Activated CD4-positive, alpha-beta T cell treated with anti-CD3 and anti-CD28 coated beads, Interleukin-2, amount 50 U/mL, for 24 hours (primary cell): ENCODE results near the gene DNAJC18.
"Not testable (repeated sequence)": the region's sequence is repeated elsewhere in the genome, so short reads cannot be mapped to it uniquely, and the experiment has no call there.

Source experiments
- DNase-seq, 2 donors: peaks; one replicate each; pipeline ENCODE4 v3.0.0-alpha.2; 2020; ENCODE audit warnings: low read depth in 1 of 2, low spot score in 1 of 2

Gene DNAJC18

DNA sequence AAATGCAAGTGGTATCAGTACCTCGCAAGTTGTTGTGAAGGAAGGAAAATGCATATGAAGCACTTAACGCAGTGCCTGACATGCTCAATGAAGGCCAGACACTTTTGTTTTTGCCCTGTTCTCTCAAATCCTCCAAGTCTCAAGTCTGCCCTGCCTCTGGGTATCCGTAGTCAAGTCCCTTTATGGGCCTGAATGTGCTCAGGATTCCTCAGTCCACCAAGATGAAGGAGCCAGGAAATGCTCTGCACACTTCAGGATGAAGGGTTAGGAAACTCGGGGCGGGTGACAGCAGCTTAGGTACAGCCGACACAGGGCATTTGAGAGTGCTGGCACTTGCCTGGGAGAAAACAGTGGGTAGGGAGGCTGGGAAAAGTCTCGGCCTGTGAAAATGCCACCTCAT lies 21.9 kb upstream of the DNAJC18 start:
- DNase-seq, result no peak

DNA sequence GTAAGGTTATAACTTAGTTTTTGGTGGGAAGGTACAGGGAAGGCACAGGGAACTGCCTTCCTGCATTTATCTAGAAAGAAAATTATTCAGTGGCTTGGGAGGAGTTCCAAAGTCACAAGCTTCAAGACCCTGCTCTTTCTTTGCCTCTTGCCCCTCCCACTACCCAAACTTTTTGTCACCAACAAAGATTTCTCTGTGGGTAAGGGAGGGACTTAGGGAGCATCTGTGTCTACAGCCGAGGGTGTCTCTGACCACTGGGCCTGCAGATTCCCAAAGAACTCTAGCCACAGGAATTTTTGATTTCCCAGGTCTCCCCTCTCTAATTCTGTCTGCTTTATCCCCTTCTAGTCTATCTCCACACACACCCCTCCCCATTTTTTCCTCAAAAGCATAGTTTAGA lies 21.1 kb upstream of the DNAJC18 start:
- DNase-seq, result no peak

DNA sequence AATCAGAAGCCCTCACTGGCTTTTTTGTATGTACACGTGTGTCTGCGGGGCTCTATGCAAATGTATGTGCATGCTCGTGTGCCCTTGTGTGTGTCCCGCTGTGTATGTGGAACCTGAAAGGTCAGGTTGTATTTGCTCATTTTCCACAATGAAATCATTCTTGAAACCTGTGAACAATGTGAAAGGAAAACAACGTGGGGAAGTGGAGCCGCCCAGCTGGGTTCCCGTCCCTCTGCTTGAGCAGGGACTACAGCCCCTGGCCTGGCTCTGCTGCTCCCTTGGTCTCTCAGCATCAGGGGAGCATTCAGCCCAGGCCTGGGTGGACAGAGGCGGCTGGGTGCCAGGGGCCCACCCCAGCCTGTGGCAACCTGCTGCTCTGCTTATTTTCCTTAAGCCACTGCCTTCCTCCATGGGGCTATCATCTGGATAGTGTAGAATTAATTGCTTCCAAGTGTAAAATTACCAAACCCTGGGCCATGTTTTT lies 20.2 kb upstream of the DNAJC18 start:
- peak in 1 of 2 donors; percentile 37 for DNase-seq

DNA sequence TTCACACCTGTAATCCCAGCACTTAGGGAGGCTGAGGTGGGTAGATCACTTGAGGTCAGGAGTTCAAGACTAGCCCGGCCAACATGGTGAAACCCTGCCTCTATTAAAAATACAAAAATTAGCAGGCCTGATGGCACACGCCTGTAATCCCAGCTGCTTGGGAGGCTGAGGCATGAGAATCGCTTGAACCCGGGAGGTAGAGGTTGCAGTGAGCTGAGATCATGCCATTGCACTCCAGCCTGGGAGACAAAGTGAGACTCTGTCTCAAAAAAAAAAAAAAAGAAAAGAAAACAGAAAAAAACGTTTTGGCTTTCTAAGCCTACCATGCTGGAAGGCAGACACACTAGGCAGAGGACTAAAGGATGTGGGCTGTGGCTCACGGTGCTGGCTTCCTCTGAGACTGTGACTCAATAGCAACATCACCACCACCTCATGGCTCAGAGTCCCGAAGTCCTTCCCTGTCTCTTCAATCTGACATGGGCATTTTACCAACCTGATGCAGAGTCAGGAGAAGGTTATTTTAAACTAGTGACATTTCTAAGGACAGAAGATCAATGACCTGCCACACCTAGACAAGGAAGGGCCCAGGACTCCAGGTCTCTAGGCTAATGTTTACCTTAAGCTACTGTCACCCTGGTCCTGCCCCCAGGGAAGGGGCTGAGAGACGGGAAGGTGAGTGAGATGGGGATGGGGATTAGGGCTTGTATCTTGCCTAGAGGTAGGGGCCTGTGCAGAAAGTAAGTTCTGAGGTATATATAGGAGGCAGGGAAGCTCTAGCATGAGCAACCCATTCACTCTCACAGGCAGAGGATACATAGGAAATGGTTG lies 19.5 kb upstream of the DNAJC18 start:
- DNase-seq, result peak in 1 of 2 donors; percentile 77

DNA sequence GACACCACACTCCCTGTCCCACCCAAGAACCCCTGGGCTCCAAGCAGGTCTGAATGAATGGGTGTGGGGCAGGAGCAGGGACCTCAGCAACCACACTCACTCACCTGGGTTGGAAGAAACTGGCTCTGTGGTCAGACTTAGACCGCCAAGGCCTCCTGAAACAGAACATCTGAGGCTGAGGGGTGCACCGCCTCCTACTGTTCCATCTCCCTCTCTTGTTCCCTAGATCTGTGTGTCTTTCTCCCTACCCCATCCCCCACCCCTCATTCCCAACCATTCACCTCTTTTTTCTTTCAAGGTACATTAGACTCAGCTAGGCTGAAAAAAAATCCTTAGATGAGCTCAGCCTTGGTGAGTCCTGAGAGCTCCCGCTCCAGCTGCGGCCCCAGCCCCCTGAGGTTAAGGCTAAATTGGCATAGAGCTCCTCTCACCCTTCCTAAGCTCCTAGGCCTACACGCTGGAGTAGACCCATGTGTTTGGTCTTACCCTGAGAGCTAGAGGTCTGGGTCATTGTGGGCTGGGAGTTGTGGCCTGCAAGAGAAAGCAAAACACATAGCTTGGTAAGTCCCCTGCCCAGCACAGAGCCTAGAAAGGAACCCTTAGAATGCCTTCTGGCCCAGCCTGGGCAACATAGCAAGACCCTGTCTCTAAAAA lies 18.5 kb upstream of the DNAJC18 start:
- DNase-seq, result no peak

DNA sequence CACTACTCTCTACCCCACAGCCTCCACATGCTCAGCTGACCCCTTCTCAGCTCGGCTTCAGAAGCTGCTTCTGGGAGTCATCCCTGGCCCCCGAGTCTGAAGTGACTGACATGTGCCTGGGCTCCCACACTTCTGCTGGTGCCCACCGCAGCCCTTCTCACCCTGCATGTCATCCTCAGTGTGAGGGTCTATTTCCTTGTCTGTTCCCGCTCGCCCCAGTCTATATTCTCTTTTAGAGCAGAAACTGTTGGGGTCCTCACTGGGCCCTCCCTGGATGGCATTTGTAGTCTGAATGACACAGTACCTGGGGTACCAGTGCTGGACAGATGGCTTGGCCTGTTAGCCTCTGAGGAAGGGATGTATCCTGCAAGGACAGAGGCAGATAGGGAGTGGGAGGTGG lies 17.9 kb upstream of the DNAJC18 start:
- DNase-seq, result no peak

DNA sequence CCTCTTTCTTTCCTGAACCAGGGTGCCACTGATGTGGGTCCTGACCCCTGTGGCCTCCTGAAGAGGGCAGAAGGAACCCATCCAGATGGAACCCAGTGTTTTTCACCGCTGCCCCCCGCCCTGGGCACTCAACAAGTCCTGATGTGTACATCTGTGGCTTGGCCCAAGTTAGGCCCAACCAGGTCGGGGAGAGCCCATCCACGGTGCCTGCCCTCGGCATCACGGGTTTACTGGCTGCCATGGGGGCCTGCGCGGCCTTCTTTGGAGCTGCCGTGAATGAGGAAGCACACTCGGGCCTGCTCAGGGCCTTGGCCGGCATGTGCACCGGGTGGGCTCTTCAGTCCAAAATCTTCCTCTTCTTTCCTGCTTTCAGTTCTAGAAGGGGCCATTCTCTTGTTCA lies 17.5 kb upstream of the DNAJC18 start:
- no peak for DNase-seq

DNA sequence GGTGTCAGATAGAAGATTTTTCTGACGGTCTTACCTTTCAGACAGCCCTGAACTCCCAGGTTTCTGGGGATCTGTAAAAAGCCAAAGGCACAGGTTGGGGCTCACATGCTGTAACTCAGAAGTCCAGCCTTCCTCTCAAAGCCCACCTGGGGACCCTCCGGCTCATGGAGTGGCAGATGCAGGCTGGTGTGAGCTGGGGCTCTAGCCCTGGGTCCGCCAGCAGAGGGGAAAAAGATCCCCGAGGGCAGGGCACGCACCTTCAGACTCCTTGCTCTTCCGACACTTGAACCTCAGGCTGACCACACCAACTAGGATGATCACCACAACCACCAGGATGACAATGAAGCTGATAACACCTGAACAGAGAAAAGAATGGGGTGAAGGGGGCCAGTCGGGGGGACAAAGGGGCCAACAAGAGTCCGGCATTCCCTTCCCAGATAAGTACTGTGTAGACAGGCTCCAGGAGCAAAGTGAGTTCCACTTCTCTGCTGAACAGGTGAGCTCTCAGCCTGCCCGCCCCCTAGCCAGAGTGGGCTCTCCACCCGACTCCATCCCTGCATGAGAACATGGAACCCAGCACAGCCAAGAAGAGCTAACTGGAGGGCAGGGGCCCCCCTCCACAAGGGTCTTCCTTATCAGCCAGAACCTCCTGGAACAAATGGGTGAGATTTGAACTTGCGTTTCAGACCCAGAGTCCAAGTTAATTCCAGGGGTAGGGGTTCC lies 15.4 kb upstream of the DNAJC18 start:
- DNase-seq, result no peak

DNA sequence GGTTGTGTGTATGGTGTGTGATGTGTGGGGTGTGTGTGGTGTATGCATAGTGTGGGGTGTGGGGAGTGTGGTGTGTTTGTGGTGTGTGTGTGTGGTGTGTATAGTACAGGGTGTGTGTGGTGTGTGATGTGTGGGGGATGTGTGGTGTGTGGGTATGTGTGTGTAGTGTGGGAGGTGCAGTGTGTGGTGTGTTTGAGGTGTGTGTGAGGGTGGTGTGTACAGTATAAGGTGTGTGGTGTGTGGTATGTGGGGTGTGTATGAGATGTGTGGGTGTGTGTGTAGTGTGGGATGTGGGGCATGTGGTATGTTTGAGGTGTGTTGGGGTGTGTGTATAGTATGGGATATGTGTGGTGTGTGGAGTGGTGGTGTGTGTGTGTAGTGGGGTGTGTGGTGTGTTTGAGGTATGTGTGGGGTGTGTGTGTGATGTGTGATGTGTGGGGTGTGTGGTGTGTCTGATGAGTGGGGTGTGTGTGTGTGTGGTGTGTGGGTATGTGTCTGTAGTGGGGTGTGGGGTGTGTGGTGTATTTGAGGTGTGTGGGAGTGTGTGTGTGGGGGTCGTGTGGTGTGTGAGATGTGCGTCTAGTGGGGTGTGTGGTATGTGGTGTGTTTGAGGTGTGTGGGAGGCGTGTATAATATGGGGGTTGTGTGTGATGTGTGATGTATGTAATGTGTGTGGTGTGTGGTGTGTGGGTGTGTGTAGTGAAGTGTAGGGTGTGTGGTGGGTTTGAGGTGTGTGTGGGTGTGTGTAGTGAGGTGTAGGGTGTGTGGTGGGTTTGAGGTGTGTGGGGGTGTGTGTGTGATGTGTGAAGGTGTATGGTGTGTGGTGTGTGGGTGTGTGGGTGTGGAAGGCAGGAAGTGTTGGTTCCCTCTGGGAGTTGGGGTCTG lies 14.6 kb upstream of the DNAJC18 start:
- DNase-seq, result no peak

DNA sequence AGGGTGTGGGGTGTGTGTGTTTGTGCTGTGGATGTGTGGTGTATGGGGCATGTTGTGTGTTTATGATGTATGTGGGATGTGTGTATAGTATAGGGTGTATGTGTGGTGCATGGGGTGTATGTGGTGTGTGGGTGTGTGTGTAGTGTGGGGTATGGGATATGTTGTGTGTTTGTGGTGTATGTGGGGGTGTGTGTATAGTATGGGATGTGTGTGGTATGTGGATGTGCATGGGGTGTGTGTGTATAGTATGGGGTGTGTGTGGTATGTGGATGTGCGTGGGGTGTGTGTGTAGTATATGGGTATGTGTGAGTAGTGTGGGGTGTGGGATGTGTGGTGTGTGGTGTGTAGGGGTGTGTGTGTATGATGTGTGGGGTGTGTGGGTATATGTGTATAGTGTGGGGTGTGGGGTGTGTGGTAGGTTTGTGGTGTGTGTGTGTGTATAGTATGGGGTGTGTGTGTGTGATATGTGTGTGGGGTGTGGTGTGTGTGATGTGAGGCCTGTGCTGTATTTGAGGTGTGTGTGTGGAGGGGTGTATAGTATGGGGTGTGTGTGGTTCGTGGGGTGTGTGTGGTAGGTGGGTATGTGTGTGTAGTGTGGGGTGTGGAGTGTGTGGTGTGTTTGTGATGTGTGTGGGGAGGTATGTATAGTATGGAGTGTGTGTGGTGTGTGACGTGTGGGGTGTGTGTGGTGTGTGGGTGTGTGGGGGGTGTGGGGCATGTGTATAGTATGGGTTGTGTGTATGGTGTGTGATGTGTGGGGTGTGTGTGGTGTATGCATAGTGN lies 12.7 kb upstream of the DNAJC18 start:
- no peak for DNase-seq

DNA sequence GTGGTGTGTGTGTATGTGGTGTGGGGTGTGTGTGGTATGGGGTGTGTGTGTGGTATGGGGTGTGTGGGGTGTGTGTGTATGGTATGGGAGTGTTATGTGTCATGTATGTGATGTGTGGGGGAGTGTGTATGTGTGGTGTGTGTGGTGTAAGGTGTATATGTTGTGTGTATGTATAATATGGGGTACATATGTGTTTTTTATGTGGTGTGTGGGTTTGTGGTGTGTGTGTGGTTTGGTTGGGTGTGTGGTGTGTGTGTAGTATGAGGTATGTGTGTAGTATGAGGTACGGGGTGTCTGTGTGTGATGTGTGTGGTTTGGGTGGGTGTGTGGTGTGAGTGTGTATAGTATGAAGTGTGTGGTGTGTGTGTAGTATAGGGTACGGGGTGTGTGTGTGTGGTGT lies 11.9 kb upstream of the DNAJC18 start:
- DNase-seq, result no peak

DNA sequence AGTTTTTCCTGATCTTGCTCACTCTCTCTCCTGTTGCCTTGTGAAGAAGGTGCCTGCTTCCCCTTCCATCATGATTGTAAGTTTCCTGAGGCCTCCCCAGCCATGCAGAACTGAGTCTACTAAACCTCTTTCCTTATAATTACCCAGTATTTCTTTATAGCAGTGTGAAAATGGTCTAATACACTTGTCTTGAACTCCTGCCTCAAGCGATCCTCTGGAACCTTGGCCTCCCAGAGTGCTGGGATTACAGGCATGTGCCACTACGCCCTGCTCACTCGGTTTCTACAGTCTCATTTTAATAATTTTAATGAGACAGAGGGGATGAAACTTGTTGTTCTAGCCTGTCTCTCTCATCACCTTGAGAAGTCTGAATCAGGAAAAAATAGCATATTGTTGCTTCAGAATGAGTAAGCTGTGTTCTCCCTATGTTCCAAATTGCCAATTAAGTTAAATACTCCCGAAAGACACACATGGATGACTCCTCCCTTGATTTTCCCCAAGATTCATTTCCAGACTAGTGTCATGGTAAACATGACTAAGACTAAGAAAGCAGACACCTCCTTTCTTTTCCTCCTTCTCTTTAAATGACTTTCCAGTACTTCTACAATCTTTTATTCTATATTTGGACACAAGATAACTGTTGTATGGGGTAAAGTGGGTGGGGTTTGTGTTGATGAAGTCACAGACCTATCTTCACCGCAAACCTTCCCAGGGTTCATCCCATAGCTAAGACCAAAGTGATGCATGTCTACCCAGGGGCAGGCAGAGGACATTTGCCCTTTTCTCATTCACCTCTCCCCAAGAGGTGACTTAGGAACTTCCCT lies 7.8 kb upstream of the DNAJC18 start:
- peak in 1 of 2 donors; percentile 48 for DNase-seq

DNA sequence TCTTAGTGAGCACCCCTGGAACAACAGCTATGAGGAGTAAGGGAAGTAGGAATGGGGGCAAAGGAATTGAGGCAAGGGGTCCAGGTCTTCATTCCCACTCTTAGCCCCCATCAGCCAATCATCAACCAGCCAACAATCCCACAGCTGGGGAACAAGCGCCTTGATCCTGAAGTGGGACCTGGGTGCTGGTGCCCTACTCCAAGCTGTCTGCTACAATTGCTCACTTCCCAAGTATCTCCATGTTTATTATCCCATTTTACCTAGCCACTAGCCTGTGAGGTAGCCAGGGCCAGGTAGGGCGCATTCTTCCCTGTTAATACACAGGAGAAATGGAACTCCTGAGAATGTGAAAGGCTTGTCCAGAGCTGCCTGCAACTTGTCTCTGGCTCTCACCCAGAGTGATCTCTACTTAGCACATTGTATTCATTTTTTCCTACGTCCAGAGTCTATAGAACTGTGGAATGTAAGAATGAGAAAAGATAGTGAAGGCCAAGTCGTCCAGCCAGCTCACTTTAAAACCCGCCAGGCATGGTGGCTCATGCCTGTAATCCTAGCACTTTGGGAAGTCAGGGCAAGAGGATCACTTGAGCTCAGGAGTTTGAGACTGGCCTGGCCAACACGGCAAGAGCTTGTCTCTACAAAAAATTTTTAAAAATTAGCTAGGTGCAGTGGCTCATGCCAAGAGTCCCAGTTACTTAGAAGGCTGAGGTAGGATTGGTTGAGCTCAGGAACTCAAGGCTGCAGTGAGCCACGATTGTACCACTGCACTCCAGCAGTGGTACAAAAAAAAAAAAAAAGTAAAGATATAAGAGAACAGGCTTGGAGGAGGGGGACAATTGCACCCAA lies 6.2 kb upstream of the DNAJC18 start:
- DNase-seq, result no peak

DNA sequence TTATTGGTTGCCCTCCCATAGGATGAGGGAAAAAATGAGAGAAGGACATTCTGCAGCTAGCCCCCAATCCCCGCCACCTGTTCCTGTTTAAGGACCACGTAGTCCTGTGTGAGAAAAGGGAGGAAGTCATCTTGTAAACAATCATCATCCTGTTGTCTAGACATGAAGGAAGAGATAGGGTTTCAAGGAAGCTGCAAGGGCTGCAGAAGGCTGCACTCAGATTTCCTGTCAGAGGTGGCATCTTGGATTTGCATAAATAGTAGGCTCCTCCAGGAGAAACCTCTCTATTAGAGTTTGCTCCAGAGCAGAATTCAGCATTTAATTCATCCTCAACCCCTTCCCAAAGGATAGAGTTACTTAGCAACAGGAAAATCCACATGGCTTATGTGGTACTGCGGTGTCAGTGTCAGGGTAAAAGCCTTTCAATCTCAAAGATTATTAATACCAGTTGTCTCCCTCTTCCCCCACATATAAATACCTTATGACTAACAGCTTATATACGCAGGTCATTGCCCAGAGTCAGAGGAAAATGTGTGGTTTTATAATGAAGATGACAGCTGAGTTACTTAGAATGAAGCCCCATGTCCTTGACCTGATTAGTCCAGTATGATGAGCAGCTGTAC lies 4.6 kb upstream of the DNAJC18 start:
- no peak for DNase-seq

DNA sequence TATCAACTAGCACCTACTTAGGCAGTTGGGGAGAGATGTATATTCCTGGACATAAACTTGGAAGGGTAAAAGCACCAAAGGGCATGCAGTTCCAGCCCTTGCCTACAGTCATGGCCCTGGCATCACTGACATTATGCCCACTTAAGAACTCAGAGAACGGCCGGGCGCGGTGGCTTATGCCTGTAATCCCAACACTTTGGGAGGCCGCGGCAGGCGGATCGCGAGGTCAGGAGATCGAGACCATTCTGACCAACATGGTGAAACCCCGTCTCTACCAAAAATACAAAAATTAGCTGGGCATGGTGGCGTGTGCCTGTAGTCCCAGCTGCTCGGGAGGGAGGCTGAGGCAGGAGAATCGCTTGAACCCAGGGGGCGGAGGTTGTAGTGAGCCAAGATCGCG lies 1.1 kb upstream of the DNAJC18 start:
- not testable (repeated sequence) for DNase-seq

DNA sequence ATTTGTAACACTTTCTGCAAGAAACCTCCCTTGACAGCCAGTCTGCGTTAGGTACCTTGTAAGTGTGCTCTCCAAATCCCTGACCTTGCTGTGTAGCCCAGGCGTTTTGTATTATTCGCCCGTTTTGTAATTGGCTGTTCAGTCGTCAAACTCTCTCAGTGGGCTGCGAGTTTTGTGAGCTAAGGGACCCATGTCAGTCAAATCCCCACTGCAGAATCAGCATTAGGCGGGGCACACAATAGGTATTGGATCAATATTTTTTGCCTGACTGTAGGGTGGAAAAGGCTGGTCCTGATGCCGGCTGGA lies 665 bp downstream of the DNAJC18 start:
- DNase-seq, result no peak

DNA sequence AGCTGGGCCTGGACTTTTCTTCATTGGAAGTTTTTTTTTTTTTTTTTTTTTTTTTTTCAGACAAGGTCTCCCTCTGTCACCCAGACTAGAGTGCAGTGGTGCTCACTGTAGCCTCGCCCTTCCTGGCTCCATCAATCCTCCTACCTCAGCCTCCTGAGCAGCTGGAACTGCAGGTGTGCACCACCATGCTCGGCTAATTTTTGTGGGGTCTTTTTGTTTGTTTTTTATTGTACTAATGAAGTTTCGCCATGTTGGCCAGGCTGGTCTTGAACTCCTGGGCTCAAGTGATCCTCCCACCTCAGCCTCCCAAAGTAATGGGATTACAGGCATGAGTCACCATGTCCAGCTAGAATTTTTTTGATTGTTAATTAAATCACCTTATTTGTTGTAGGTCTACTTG lies 3.6 kb downstream of the DNAJC18 start:
- no peak for DNase-seq

DNA sequence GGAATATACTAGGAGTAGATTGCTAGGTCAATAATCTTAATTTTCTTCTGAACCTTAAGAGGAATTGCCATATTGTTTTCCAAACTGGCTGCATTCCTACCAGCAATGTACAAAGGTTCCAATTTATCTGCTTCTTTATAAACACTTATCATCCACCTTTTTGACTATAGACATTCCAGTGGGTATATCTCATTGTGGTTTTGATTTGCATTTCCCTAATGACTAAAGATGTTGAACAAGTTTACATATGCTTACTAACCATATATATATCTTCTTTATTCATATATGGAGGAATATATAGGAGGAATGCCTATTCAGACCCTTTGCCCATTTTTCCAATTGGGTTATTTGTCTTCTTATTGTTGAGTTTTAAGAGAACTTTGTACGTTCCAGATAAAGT lies 7.6 kb downstream of the DNAJC18 start:
- DNase-seq, result no peak
